ENCODE data around the gene RAB7A. TPM values are rescaled to one million over a fixed set of nuclear protein-coding genes. Genes with fewer than 3 reads are reported as not detected.

Gene RAB7A
- total RNA-seq, 1 experiment from 2014 or later, result 155 TPM

GRCh38 chr3:128681369-128681829, 44.6 kb upstream of the RAB7A start:
- peak overlapping the region; percentile 98 to 100 (median 99) for H3K27ac Mint-ChIP-seq
- Histone ChIP-seq H3K79me2 (ENCODE audit: insufficient read depth, low read length) (no peaks in the 10 kb centered on the region), H2BK120ac (ENCODE audit: low read depth, low read length, poor library complexity, severe bottlenecking) (no peak overlapping the region)

More at GRCh38 chr3:128681369-128681829, 44.6 kb upstream of the RAB7A start:
- Histone ChIP-seq H4K8ac (replicated peaks; ENCODE audit: insufficient read length, low read depth, low read length) (peak overlapping the region; percentile 32), H2BK12ac (ENCODE audit: insufficient read length, low read depth, low read length) (no peak overlapping the region), H2AK5ac (ENCODE audit: insufficient read length, low read length) (no peak overlapping the region), H2BK20ac (ENCODE audit: low read depth, low read length, poor library complexity, severe bottlenecking) (no peak overlapping the region), H3K4me2 (ENCODE audit: insufficient read depth, insufficient read length, low read length) (peak overlapping the region; percentile 31), H3K23ac (ENCODE audit: insufficient read length, low read depth, low read length) (no peak overlapping the region), H4K20me1 (ENCODE audit: control insufficient read depth, insufficient read depth, insufficient read length) (no peaks in the 10 kb centered on the region), H2AFZ (ENCODE audit: low read length) (no peak overlapping the region), H3K56ac (ENCODE audit: insufficient read length, low read depth, low read length) (peak overlapping the region; percentile 33), H2BK5ac (ENCODE audit: insufficient read length, low read length) (no peak overlapping the region), H3K79me1 (ENCODE audit: insufficient read depth, low read depth, low read length, poor library complexity, severe bottlenecking) (no peaks in the 10 kb centered on the region), H4K5ac (ENCODE audit: insufficient read length, low read depth, low read length) (peak overlapping the region; percentile 63), H3K23me2 (ENCODE audit: insufficient read length, low read depth, low read length, poor library complexity, severe bottlenecking) (peaks cover 5% of the 10 kb centered on the region), H3K18ac (ENCODE audit: insufficient read length, low read depth, low read length) (peak overlapping the region; percentile 86), H3K14ac (ENCODE audit: insufficient read depth, low read length) (peak overlapping the region; percentile 98; the same call in 1 of the 2 replicates), H3K4ac (ENCODE audit: low read depth, low read length) (no peak overlapping the region), H3K9me3 (ENCODE audit: control insufficient read depth, low read depth, low read length) (no peaks in the 10 kb centered on the region), H3K9ac (ENCODE audit: extremely low read depth, insufficient read length, low read length) (peak overlapping the region; percentile 74), H3T11ph (ENCODE audit: low read length) (no peak overlapping the region), H4K91ac (ENCODE audit: insufficient read length, low read depth, low read length) (no peak overlapping the region), H2BK15ac (ENCODE audit: low read depth, low read length) (no peak overlapping the region), H3K4me1 (ENCODE audit: insufficient read depth, low read length) (no peaks in the 10 kb centered on the region), H3K27me3 (ENCODE audit: insufficient read depth, low read length) (peaks cover 14% of the 10 kb centered on the region; the same call in 1 of the 2 replicates), H3K27ac (ENCODE audit: insufficient read length, low read depth, low read length) (peak overlapping the region; percentile 91)
- Mint-ChIP-seq H3K4me1 (peaks cover 5 to 8% of the 10 kb centered on the region in 2 experiments), H3K9me3 (no peaks in the 10 kb centered on the region), H3K36me3 (ENCODE audit: insufficient read depth in 1 of 3, low read depth in 3 of 3) (no peaks in the 10 kb centered on the region), H3K4me3 (peak overlapping the region; percentile 80 to 86), H3K27me3 (ENCODE audit: low read depth) (peaks cover 29% of the 10 kb centered on the region)
- DNase-seq, result no peak
- TF ChIP-seq CTCF (conservative IDR thresholded peaks at IDR 0.05), result no peak
- no CpG with 5 or more reads among the region's 9 CpGs for WGBS (ENCODE audit: extremely low coverage, insufficient read length, low lambda C conversion rate)

Measured in H9 (cell line).